ENCODE results near the gene RBP3. TPM values are rescaled to one million over a fixed set of nuclear protein-coding genes. Genes with fewer than 3 reads are reported as not detected.

The RBP3 gene
- total and polyA plus RNA-seq, 12 donors, result 0.11 TPM; not detected in 11

DNA sequence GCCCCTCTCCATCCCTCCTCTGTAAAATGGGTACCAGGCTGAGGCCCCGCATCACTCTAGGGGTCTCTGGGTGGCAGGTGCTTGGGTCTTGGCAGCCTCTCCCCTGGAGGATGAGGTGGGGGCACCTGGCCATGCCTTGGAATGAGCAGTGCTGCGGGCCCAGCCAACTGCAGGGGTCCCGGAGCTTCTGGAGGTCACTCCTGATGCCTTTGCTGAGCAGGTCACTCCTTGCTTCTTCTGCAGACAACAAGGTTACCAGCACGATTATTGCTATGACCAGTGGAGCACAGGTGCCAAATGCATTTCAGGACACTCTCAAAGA lies 58.3 kb downstream of the RBP3 start:
- DNase-seq, result no peak
- intact Hi-C loops (cut with DNase I), result no loop called here
- Histone ChIP-seq H3K4me3 (no peak overlapping the region), H3K27ac (no peak overlapping the region), H3K36me3 (replicated peaks in 1 of 2) (no peaks in the 10 kb centered on the region), H3K27me3 (no peaks in the 10 kb centered on the region), H3K9me3 (replicated peaks in 1 of 3) (no peaks in the 10 kb centered on the region), H3K4me1 (replicated peaks in 1 of 2) (peaks cover 9 to 17% of the 10 kb centered on the region in 2 donors)
- TF ChIP-seq, protein P1, sequence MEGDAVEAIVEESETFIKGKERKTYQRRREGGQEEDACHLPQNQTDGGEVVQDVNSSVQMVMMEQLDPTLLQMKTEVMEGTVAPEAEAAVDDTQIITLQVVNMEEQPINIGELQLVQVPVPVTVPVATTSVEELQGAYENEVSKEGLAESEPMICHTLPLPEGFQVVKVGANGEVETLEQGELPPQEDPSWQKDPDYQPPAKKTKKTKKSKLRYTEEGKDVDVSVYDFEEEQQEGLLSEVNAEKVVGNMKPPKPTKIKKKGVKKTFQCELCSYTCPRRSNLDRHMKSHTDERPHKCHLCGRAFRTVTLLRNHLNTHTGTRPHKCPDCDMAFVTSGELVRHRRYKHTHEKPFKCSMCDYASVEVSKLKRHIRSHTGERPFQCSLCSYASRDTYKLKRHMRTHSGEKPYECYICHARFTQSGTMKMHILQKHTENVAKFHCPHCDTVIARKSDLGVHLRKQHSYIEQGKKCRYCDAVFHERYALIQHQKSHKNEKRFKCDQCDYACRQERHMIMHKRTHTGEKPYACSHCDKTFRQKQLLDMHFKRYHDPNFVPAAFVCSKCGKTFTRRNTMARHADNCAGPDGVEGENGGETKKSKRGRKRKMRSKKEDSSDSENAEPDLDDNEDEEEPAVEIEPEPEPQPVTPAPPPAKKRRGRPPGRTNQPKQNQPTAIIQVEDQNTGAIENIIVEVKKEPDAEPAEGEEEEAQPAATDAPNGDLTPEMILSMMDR (IDR thresholded peaks at IDR 0.05), result no peak
- TF ChIP-seq POLR2A (IDR thresholded peaks at IDR 0.05), result no peak
- 85 to 91% (median 86%) methylated on average over 3 to 4 of the region's 4 CpGs for WGBS, 4 donors

DNA sequence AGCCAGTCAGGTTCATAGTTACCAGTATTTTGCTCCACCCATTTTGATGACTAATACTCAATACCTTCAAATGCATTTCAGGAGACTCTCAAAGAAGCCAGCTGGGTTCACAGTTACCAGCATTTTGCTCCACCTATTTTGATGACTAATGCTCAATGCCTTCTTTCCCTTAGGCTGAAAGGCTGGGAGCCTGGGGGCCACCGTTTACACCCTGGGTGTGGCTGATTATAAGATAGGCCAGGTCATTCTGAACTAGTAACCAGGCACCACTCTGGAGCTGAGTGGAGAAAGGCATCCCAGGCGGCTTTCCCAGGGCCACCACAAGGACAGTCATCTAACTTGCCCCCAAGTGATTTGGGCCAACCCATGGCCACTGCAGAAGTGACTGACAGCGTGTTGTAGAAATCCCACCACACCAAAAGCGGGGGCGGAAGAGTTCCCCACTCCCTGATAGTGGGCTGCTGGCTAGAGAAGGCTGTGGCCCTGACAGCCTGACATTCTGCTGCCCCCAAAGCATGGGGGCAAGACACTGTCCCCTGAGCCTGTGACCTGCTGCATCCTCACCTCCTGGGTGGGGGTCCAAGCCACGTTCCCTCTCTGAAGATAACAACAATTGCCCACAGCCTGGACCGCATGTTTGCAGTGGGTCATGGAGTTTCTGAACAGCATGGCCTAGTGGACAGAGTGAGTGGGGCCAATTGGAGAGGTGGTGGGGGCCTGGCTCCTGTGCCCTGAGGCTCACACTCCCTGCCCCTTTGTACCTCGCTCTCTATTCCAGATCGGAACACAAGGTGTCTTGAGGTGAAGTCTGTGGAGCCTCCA lies 58.9 kb downstream of the RBP3 start:
- no peaks in the 10 kb centered on the region for H3K27me3 ChIP-seq
- peaks cover 8 to 15% of the 10 kb centered on the region in 2 donors for H3K4me1 ChIP-seq (replicated peaks in 1 of 2)
- no peak overlapping the region for H3K27ac ChIP-seq
- no peak for DNase-seq
- no peaks in the 10 kb centered on the region for H3K9me3 ChIP-seq (replicated peaks in 1 of 3)
- intact Hi-C loops (cut with DNase I), result no loop called here
- H3K36me3 ChIP-seq (replicated peaks in 1 of 2), result no peaks in the 10 kb centered on the region
- TF ChIP-seq, protein P1 (IDR thresholded peaks at IDR 0.05), result no peak
- 76 to 89% (median 85%) methylated on average over 5 to 9 of the region's 9 CpGs for WGBS, 4 donors
- no peak overlapping the region for H3K4me3 ChIP-seq

Other genes with a start within 250 kb of the RBP3 start
- gene GDF10, start 48.2 kb upstream of the RBP3 start, total RNA-seq, result 1 to 10 TPM in 5 of 9 donors, under 1 TPM in 3, not detected in 1; 0.06 to 8.5 (median 2.5) TPM
- gene GDF10, start 48.2 kb upstream of the RBP3 start, polyA plus RNA-seq, result 1 to 10 TPM in 1 of 3 donors, under 1 TPM in 2; 0.64 to 1.2 (median 0.94) TPM
- gene GDF2, start 25.9 kb upstream of the RBP3 start, total RNA-seq, result under 1 TPM in 1 of 9 donors, not detected in 8; 0.11 TPM
- gene GDF2, start 25.9 kb upstream of the RBP3 start, polyA plus RNA-seq, result not detected
- under 1 TPM in 6 of 9 donors, not detected in 3; 0.06 to 0.20 (median 0.13) TPM for gene ZNF488, start 35.9 kb downstream of the RBP3 start, total RNA-seq
- under 1 TPM; 0.03 to 0.08 (median 0.07) TPM for gene ZNF488, start 35.9 kb downstream of the RBP3 start, polyA plus RNA-seq
- gene ANXA8, start 135.8 kb downstream of the RBP3 start, total RNA-seq, result 1 to 10 TPM in 4 of 9 donors, under 1 TPM in 2, not detected in 3; 0.42 to 2.2 (median 1.3) TPM
- under 1 TPM; 0.33 to 0.81 (median 0.56) TPM for gene ANXA8, start 135.8 kb downstream of the RBP3 start, polyA plus RNA-seq
- gene FAM25G, start 143.3 kb downstream of the RBP3 start, total RNA-seq, result not detected
- gene FAM25G, start 143.3 kb downstream of the RBP3 start, polyA plus RNA-seq, result not detected
- gene AGAP9, start 175.3 kb downstream of the RBP3 start, total RNA-seq, result 10 to 100 TPM in 3 of 9 donors, 1 to 10 TPM in 5, under 1 TPM in 1; 0.24 to 12.2 (median 5.2) TPM
- 10 to 100 TPM in 2 of 3 donors, 1 to 10 TPM in 1; 5.8 to 35.6 (median 18.2) TPM for gene AGAP9, start 175.3 kb downstream of the RBP3 start, polyA plus RNA-seq

All from adrenal gland (tissue), 12 donors.